ENCODE results near the gene ATXN1. TPM values are rescaled to one million over a fixed set of nuclear protein-coding genes. Genes with fewer than 3 reads are reported as not detected.

The ATXN1 gene
- polyA plus RNA-seq, 1 donor from 2014 or later, result 28.2 TPM

- no peak overlapping the region for H3K4me2 ChIP-seq (ENCODE audit: low read length)
- H3K9ac ChIP-seq (ENCODE audit: low read length), result no peak overlapping the region
- no peaks in the 10 kb centered on the region for H3K9me2 ChIP-seq (ENCODE audit: insufficient read depth, low read length)
- no peaks in the 10 kb centered on the region for H3K27me3 ChIP-seq (ENCODE audit: insufficient read depth, low read depth, low read length)
- peaks cover 3% of the 10 kb centered on the region for H3K9me3 ChIP-seq (ENCODE audit: low read length)
- H3F3A ChIP-seq (ENCODE audit: insufficient read depth, low read length, poor library complexity, severe bottlenecking), result no peaks in the 10 kb centered on the region
- no peaks in the 10 kb centered on the region for H4K20me1 ChIP-seq (ENCODE audit: insufficient read depth)
- no peak for TF ChIP-seq POLR2AphosphoS5 (IDR thresholded peaks at IDR 0.05)
- TF ChIP-seq SMC3 (conservative IDR thresholded peaks at IDR 0.05; ENCODE audit: poor library complexity), result no peak
- TF ChIP-seq, protein P1, sequence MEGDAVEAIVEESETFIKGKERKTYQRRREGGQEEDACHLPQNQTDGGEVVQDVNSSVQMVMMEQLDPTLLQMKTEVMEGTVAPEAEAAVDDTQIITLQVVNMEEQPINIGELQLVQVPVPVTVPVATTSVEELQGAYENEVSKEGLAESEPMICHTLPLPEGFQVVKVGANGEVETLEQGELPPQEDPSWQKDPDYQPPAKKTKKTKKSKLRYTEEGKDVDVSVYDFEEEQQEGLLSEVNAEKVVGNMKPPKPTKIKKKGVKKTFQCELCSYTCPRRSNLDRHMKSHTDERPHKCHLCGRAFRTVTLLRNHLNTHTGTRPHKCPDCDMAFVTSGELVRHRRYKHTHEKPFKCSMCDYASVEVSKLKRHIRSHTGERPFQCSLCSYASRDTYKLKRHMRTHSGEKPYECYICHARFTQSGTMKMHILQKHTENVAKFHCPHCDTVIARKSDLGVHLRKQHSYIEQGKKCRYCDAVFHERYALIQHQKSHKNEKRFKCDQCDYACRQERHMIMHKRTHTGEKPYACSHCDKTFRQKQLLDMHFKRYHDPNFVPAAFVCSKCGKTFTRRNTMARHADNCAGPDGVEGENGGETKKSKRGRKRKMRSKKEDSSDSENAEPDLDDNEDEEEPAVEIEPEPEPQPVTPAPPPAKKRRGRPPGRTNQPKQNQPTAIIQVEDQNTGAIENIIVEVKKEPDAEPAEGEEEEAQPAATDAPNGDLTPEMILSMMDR (IDR thresholded peaks at IDR 0.05; ENCODE audit: poor library complexity, severe bottlenecking), result no peak
- TF ChIP-seq REST (IDR thresholded peaks at IDR 0.05; ENCODE audit: borderline replicate concordance), result no peak
- TF ChIP-seq RAD21 (conservative IDR thresholded peaks at IDR 0.05), result no peak
- no peak for TF ChIP-seq EP300 (conservative IDR thresholded peaks at IDR 0.05; ENCODE audit: poor library complexity, severe bottlenecking)
- no peak for TF ChIP-seq EZH2 (IDR thresholded peaks at IDR 0.05; ENCODE audit: borderline replicate concordance, insufficient read depth, low read length, poor library complexity, severe bottlenecking)
- H3K36me3 ChIP-seq (ENCODE audit: insufficient read depth, low read length), result peaks cover 7% of the 10 kb centered on the region
- no peak overlapping the region for H3K4me3 ChIP-seq (ENCODE audit: low read length)
- no peak overlapping the region for H3K27ac ChIP-seq (ENCODE audit: low read length)
- no peaks in the 10 kb centered on the region for H3K79me2 ChIP-seq (replicated peaks; ENCODE audit: insufficient read depth, low read length)
- no peak overlapping the region for H2AFZ ChIP-seq (ENCODE audit: low read depth, low read length)
Measured at GRCh38 chr6:16659466-16660156, 101.6 kb downstream of the ATXN1 start.

- Histone ChIP-seq H3K27ac (ENCODE audit: low read length) (no peak overlapping the region), H2AFZ (ENCODE audit: low read depth, low read length) (no peak overlapping the region), H3K9ac (ENCODE audit: low read length) (no peak overlapping the region), H3K9me2 (ENCODE audit: insufficient read depth, low read length) (no peaks in the 10 kb centered on the region), H3K9me3 (ENCODE audit: low read length) (peaks cover 3% of the 10 kb centered on the region), H3K4me2 (ENCODE audit: low read length) (no peak overlapping the region), H3K79me2 (replicated peaks; ENCODE audit: insufficient read depth, low read length) (no peaks in the 10 kb centered on the region), H3K36me3 (ENCODE audit: insufficient read depth, low read length) (peaks cover 8% of the 10 kb centered on the region), H4K20me1 (ENCODE audit: insufficient read depth) (no peaks in the 10 kb centered on the region), H3F3A (ENCODE audit: insufficient read depth, low read length, poor library complexity, severe bottlenecking) (no peaks in the 10 kb centered on the region), H3K27me3 (ENCODE audit: insufficient read depth, low read depth, low read length) (no peaks in the 10 kb centered on the region), H3K4me3 (ENCODE audit: low read length) (no peak overlapping the region)
- no peak for TF ChIP-seq EZH2 (IDR thresholded peaks at IDR 0.05; ENCODE audit: borderline replicate concordance, insufficient read depth, low read length, poor library complexity, severe bottlenecking)
- no peak for TF ChIP-seq EP300 (conservative IDR thresholded peaks at IDR 0.05; ENCODE audit: poor library complexity, severe bottlenecking)
- no peak for TF ChIP-seq TAF1 (IDR thresholded peaks at IDR 0.05; ENCODE audit: low read depth)
Measured at GRCh38 chr6:16658348-16659034, 102.8 kb downstream of the ATXN1 start.

Measured in neural cell (in vitro differentiated cells).